Kidney epithelial cell (primary cell): Measurements from ENCODE around the gene CASKIN1. TPM values are rescaled to one million over a fixed set of nuclear protein-coding genes. Genes with fewer than 3 reads are reported as not detected.

Source experiments
- DNase-seq: peaks from one replicate; pipeline ENCODE4 v3.0.0-alpha.2; 2010; ENCODE audit warnings: low read depth
- H3K27me3 ChIP-seq: 2 replicates; pipeline ENCODE4 v1.6.0; 2011; ENCODE audit warnings: low read length; ENCODE audit not compliant: control insufficient read depth, insufficient read depth
- H3K36me3 ChIP-seq: 2 replicates; pipeline ENCODE4 v1.5.1; 2011; ENCODE audit warnings: low read length; ENCODE audit not compliant: control insufficient read depth, insufficient read depth
- H3K4me3 ChIP-seq: 2 replicates; pipeline ENCODE4 v1.5.1; 2011; ENCODE audit warnings: low read depth, mild to moderate bottlenecking, control low read depth, low read length
- CTCF ChIP-seq: IDR thresholded peaks from 2 replicates; pipeline ENCODE4 v1.5.1; 2011; ENCODE audit warnings: mild to moderate bottlenecking, moderate library complexity, low read length, control low read depth, inconsistent platforms; ENCODE audit not compliant: insufficient read depth, poor library complexity, severe bottlenecking
- total RNA-seq: library from RNA; depleted of rRNA; stranded (reverse); fragments of >200 nt; gene quantifications from 2 replicates; pipeline ENCODE4 v1.2.3, GENCODE V29; 2015

Gene CASKIN1
- total RNA-seq, 1 donor from 2014 or later, result 0.08 TPM

- DNase-seq, result no peak
- peaks cover 4% of the 10 kb centered on the region for H3K36me3 ChIP-seq
- no peaks in the 10 kb centered on the region for H3K27me3 ChIP-seq
- TF ChIP-seq CTCF, result no peak
- H3K4me3 ChIP-seq, result no peak overlapping the region
These were observed 38.2 kb downstream of the CASKIN1 start for GRCh38 chr16:2158262-2158638.

- Histone ChIP-seq H3K36me3 (peaks cover 7% of the 10 kb centered on the region), H3K27me3 (no peaks in the 10 kb centered on the region), H3K4me3 (no peak overlapping the region)
- no peak for DNase-seq
- TF ChIP-seq CTCF, result no peak
These were observed 38.7 kb downstream of the CASKIN1 start for GRCh38 chr16:2157480-2158261.

- Histone ChIP-seq H3K36me3 (peaks cover 7% of the 10 kb centered on the region), H3K4me3 (peak overlapping the region; percentile 76), H3K27me3 (no peaks in the 10 kb centered on the region)
- DNase-seq, result no peak
- no peak for TF ChIP-seq CTCF
These were observed 39.6 kb downstream of the CASKIN1 start for GRCh38 chr16:2156849-2157224.

GRCh38 chr16:2155977-2156848, 40.2 kb downstream of the CASKIN1 start:
- Histone ChIP-seq H3K36me3 (peaks cover 9% of the 10 kb centered on the region), H3K4me3 (peak overlapping the region; percentile 76), H3K27me3 (no peaks in the 10 kb centered on the region)
- no peak for DNase-seq
- no peak for TF ChIP-seq CTCF

- no peak for TF ChIP-seq CTCF
- DNase-seq, result peak; percentile 100
- Histone ChIP-seq H3K36me3 (peaks cover 10% of the 10 kb centered on the region), H3K4me3 (peak within 1 kb of the TSS; percentile 99), H3K27me3 (no peaks in the 10 kb centered on the region)
These were observed 41.1 kb downstream of the CASKIN1 start, which contains the start of gene TRAF7 for GRCh38 chr16:2155091-2155950. TRAF7 (plus strand) TSS chr16:2155782; CDS start chr16:2163921, 8,139 bp downstream.
